Bronchial epithelial cell (primary cell): ENCODE results near the gene GIMAP2. TPM values are rescaled to one million over a fixed set of nuclear protein-coding genes. Genes with fewer than 3 reads are reported as not detected.

Experiments used
- DNase-seq: peaks from one replicate; pipeline ENCODE4 v3.0.0-alpha.2; 2010; ENCODE audit warnings: low read depth
- FAIRE-seq: peaks from 2 replicates; lab custom pipeline; 2011; peaks lifted over from hg19 to GRCh38; lab: Jason Lieb, UNC
- H3K27me3 ChIP-seq: 2 replicates; pipeline ENCODE4 v1.5.1; 2011; ENCODE audit warnings: low read length; ENCODE audit not compliant: control insufficient read depth, insufficient read depth
- H3K36me3 ChIP-seq: 2 replicates; pipeline ENCODE4 v1.5.1; 2011; ENCODE audit warnings: low read length; ENCODE audit not compliant: control insufficient read depth, insufficient read depth
- H3K4me3 ChIP-seq: 2 replicates; pipeline ENCODE4 v1.5.1; 2011; ENCODE audit warnings: mild to moderate bottlenecking, low read depth, low read length, control low read depth
- total RNA-seq: library from RNA; depleted of rRNA; stranded (reverse); fragments of >200 nt; gene quantifications from 2 replicates; pipeline ENCODE4 v1.2.1, GENCODE V29; 2014
- TF ChIP-seq, protein P1 (sequence below): IDR thresholded peaks from 2 replicates; pipeline ENCODE4 v1.5.1; 2011; ENCODE audit warnings: mild to moderate bottlenecking, moderate library complexity, low read length, control low read depth, inconsistent platforms; ENCODE audit not compliant: insufficient read depth, severe bottlenecking

The GIMAP2 gene
- total RNA-seq, 1 donor from 2014 or later = 0.26 TPM

DNA sequence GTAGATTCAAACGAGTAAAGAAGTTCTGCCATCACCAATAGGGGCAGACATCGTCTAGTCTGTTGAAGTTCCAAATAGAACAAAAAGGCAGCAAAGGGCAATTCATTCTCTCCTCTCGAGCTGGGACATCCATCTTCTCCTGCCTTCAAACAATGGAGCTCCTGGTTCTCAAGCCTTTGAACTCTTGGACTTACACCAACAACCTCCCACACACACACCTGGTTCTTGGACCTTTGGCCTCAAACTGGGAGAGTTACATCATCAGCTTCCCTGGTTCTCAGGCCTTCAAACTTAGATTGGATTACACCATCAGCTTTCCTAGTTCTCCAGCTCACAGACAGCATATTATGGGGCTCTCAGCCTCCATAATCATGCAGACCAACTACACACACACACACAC, 41.9 kb downstream of the GIMAP2 start:
- Histone ChIP-seq H3K4me3 (no peak overlapping the region), H3K36me3 (no peaks in the 10 kb centered on the region), H3K27me3 (no peaks in the 10 kb centered on the region)
- DNase-seq = no peak
- TF ChIP-seq, protein P1, sequence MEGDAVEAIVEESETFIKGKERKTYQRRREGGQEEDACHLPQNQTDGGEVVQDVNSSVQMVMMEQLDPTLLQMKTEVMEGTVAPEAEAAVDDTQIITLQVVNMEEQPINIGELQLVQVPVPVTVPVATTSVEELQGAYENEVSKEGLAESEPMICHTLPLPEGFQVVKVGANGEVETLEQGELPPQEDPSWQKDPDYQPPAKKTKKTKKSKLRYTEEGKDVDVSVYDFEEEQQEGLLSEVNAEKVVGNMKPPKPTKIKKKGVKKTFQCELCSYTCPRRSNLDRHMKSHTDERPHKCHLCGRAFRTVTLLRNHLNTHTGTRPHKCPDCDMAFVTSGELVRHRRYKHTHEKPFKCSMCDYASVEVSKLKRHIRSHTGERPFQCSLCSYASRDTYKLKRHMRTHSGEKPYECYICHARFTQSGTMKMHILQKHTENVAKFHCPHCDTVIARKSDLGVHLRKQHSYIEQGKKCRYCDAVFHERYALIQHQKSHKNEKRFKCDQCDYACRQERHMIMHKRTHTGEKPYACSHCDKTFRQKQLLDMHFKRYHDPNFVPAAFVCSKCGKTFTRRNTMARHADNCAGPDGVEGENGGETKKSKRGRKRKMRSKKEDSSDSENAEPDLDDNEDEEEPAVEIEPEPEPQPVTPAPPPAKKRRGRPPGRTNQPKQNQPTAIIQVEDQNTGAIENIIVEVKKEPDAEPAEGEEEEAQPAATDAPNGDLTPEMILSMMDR = no peak
- FAIRE-seq = no peak

- no peak for DNase-seq
- no peaks in the 10 kb centered on the region for H3K27me3 ChIP-seq
- H3K4me3 ChIP-seq = no peak overlapping the region
- TF ChIP-seq, protein P1 = no peak
- no peaks in the 10 kb centered on the region for H3K36me3 ChIP-seq
- FAIRE-seq = no peak
Measured at GRCh38 chr7:150728011-150728410, 42.5 kb downstream of the GIMAP2 start.

GRCh38 chr7:150728609-150729008, 43.1 kb downstream of the GIMAP2 start:
- Histone ChIP-seq H3K27me3 (no peaks in the 10 kb centered on the region), H3K4me3 (no peak overlapping the region), H3K36me3 (no peaks in the 10 kb centered on the region)
- TF ChIP-seq, protein P1 = no peak
- FAIRE-seq (no peak), DNase-seq (no peak)

GRCh38 chr7:150731916-150732315, 46.4 kb downstream of the GIMAP2 start:
- DNase-seq (no peak), FAIRE-seq (no peak)
- no peaks in the 10 kb centered on the region for H3K36me3 ChIP-seq
- no peaks in the 10 kb centered on the region for H3K27me3 ChIP-seq
- TF ChIP-seq, protein P1 = no peak
- H3K4me3 ChIP-seq = no peak overlapping the region

GRCh38 chr7:150732786-150733481, 47.4 kb downstream of the GIMAP2 start:
- no peaks in the 10 kb centered on the region for H3K27me3 ChIP-seq
- H3K36me3 ChIP-seq = no peaks in the 10 kb centered on the region
- no peak overlapping the region for H3K4me3 ChIP-seq
- DNase-seq (no peak), FAIRE-seq (no peak)
- TF ChIP-seq, protein P1 = no peak
